ENCODE measurements around the gene KLHL42. TPM values are rescaled to one million over a fixed set of nuclear protein-coding genes. Genes with fewer than 3 reads are reported as not detected.

The KLHL42 gene
- total and polyA plus RNA-seq, 9 of the 15 experiments (the other 6 are each of a cell fraction or from before 2014, with no cell fraction given): 1.5 to 11.8 (median 9.6) TPM

GRCh38 chr12:27838543-27839185 is 58.6 kb downstream of the KLHL42 start (continued):
- TF ChIP-seq TSHZ1 (CRISPR knock-in tag; IDR thresholded peaks at IDR 0.05) (no peak), DACH1 (IDR thresholded peaks at IDR 0.05; ENCODE audit: partially characterized antibody) (no peak), POLR2AphosphoS5 (IDR thresholded peaks at IDR 0.05; ENCODE audit: control insufficient read depth, insufficient read depth, low read depth, low read length) (no peak), EGR1 (conservative IDR thresholded peaks at IDR 0.05) (no peak), USF2 (CRISPR knock-in tag; IDR thresholded peaks at IDR 0.05) (no peak), SMARCE1 (IDR thresholded peaks at IDR 0.05) (no peak), RREB1 (CRISPR knock-in tag; IDR thresholded peaks at IDR 0.05) (no peak)

All from K562 (cell line).